ENCODE measurements around the gene IQSEC2. TPM values are rescaled to one million over a fixed set of nuclear protein-coding genes. Genes with fewer than 3 reads are reported as not detected.
A peak's percentile ranks its signal among the peaks of the same experiment; 100 is the strongest.

IQSEC2 gene
- polyA plus RNA-seq (2013, experiment 1 of 2) = 18.7 TPM
- polyA plus RNA-seq (2013, experiment 2 of 2) = 19.1 TPM

DNA sequence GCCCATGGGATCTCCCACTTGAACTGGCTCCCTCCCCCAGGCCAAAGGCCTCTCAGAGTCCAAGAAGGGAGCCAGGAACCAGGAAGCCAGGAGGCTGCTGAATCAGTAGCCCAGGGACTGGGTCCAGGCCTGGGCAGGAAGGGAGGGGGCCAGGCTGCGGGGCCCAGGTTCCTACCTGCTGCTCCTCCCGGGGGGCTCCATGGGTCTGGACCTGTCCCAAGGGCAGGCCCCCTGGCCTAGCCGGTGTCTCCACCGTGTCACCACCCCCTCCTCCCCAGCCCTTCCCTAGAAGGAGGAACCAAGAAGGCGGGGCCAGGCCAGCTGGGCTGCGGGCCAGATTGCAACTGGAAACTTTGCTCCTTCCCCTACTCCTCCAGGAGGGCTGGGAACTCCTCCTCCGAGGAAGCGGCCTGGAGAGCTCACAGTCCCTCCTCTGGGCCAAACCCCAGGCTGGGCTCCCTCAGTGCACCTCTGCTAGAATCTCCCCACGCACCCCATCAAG, at the start of gene IQSEC2:
TSS of gene IQSEC2 (minus strand) at position 264 of the 502 bp plus-strand sequence.
- no peaks in the 10 kb centered on the region for H3K4me1 ChIP-seq (ENCODE audit: control insufficient read depth, low read depth, low read length)
- no peak within 1 kb of the TSS for H3K23ac ChIP-seq (ENCODE audit: low read length)
- H2BK15ac ChIP-seq (replicated peaks; ENCODE audit: low read depth) = no peak within 1 kb of the TSS
- no peak within 1 kb of the TSS for H4K5ac ChIP-seq (ENCODE audit: low read length)
- no peak within 1 kb of the TSS for H2AK5ac ChIP-seq (ENCODE audit: low read length)
- peak within 1 kb of the TSS; percentile 80 for H3K56ac ChIP-seq (ENCODE audit: low read length)
- no peaks in the 10 kb centered on the region for H3K27me3 ChIP-seq (ENCODE audit: insufficient read depth, low read length, poor library complexity)
- H2BK5ac ChIP-seq (ENCODE audit: low read length) = no peak within 1 kb of the TSS
- no peak within 1 kb of the TSS for H2BK120ac ChIP-seq (ENCODE audit: low read depth, low read length)
- H3K4ac ChIP-seq (ENCODE audit: low read depth, low read length) = peak within 1 kb of the TSS; percentile 93
- H3K9ac ChIP-seq (ENCODE audit: low read length) = peak within 1 kb of the TSS; percentile 48
- peak; percentile 80 for DNase-seq
- no peaks in the 10 kb centered on the region for H3K36me3 ChIP-seq (ENCODE audit: control insufficient read depth, insufficient read depth, low read length)
- no peak within 1 kb of the TSS for H4K8ac ChIP-seq (ENCODE audit: low read depth, low read length)
- no peak within 1 kb of the TSS for H3K4me2 ChIP-seq (ENCODE audit: low read length)
- H3K18ac ChIP-seq (ENCODE audit: low read length) = peak within 1 kb of the TSS; percentile 88
- no peaks in the 10 kb centered on the region for H3K79me1 ChIP-seq (ENCODE audit: low read length)
- no CpG with 5 or more reads among the region's 9 CpGs for WGBS (ENCODE audit: extremely low coverage, insufficient coverage, low lambda C conversion rate)
- H3K79me2 ChIP-seq (ENCODE audit: control insufficient read depth, insufficient read depth, low read length) = no peaks in the 10 kb centered on the region
- no peak within 1 kb of the TSS for H3K4me3 ChIP-seq (ENCODE audit: low read length)
- H3K27ac ChIP-seq (ENCODE audit: low read depth, low read length) = peak within 1 kb of the TSS; percentile 33

DNA sequence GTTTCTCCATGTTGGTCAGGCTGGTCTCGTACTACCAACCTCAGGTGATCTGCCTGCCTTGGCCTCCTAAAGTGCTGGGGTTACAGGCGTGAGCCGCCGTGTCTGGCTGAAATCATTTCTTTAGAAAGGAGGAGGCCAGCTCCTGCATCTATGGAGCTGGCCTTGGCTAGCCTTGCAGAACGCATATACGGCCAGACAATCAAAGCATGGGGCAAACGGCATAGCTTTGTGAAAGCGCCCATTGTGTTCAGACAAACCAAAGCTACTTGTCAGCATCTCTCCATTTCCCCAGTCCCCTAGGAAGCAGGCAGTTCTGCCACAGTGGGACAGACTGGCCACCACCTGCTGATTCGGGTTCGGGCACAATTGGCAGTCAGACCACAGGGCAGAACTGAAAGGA, 48.9 kb upstream of the IQSEC2 start:
- WGBS (ENCODE audit: extremely low coverage, insufficient coverage, low lambda C conversion rate) = no CpG with 5 or more reads among the region's 10 CpGs
- DNase-seq = no peak
- Histone ChIP-seq H3K79me2 (ENCODE audit: control insufficient read depth, insufficient read depth, low read length) (no peaks in the 10 kb centered on the region), H3K4ac (ENCODE audit: low read depth, low read length) (no peak overlapping the region), H3K27me3 (ENCODE audit: insufficient read depth, low read length, poor library complexity) (no peaks in the 10 kb centered on the region), H3K4me1 (ENCODE audit: control insufficient read depth, low read depth, low read length) (no peaks in the 10 kb centered on the region), H3K79me1 (ENCODE audit: low read length) (no peaks in the 10 kb centered on the region), H2BK5ac (ENCODE audit: low read length) (no peak overlapping the region), H4K5ac (ENCODE audit: low read length) (no peak overlapping the region), H2BK120ac (ENCODE audit: low read depth, low read length) (no peak overlapping the region), H3K4me2 (ENCODE audit: low read length) (no peak overlapping the region), H3K56ac (ENCODE audit: low read length) (no peak overlapping the region), H3K36me3 (ENCODE audit: control insufficient read depth, insufficient read depth, low read length) (no peaks in the 10 kb centered on the region), H3K27ac (ENCODE audit: low read depth, low read length) (no peak overlapping the region), H3K18ac (ENCODE audit: low read length) (no peak overlapping the region), H3K4me3 (ENCODE audit: low read length) (no peak overlapping the region), H4K8ac (ENCODE audit: low read depth, low read length) (no peak overlapping the region), H2AK5ac (ENCODE audit: low read length) (no peak overlapping the region), H2BK15ac (replicated peaks; ENCODE audit: low read depth) (no peak overlapping the region), H3K23ac (ENCODE audit: low read length) (no peak overlapping the region), H3K9ac (ENCODE audit: low read length) (no peak overlapping the region)

DNA sequence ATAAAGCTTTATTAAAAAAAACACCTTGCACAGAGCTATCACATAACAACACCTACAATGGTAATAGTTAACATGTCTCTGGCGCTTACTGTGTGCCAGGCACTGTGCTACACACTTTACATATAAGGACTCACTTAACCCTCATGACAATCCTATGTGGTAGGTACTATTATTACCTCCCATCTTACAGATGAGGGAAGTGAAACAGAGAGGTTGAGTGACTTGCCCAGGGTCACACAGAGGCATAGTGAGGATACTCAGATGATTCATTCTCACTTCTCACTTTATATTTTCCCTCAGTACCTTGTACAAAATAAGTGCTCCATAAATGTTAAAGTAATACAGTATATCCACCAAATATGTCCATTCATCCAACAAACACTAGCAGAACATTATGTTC, 43.4 kb upstream of the IQSEC2 start:
- H2BK5ac ChIP-seq (ENCODE audit: low read length) = no peak overlapping the region
- H2AK5ac ChIP-seq (ENCODE audit: low read length) = no peak overlapping the region
- no peak overlapping the region for H3K4me3 ChIP-seq (ENCODE audit: low read length)
- H3K4me2 ChIP-seq (ENCODE audit: low read length) = no peak overlapping the region
- H3K36me3 ChIP-seq (ENCODE audit: control insufficient read depth, insufficient read depth, low read length) = no peaks in the 10 kb centered on the region
- H3K27ac ChIP-seq (ENCODE audit: low read depth, low read length) = no peak overlapping the region
- H2BK15ac ChIP-seq (replicated peaks; ENCODE audit: low read depth) = no peak overlapping the region
- H3K56ac ChIP-seq (ENCODE audit: low read length) = no peak overlapping the region
- DNase-seq = no peak
- H3K79me2 ChIP-seq (ENCODE audit: control insufficient read depth, insufficient read depth, low read length) = peaks cover 2% of the 10 kb centered on the region
- no peak overlapping the region for H3K9ac ChIP-seq (ENCODE audit: low read length)
- WGBS (ENCODE audit: extremely low coverage, insufficient coverage, low lambda C conversion rate) = no CpG with 5 or more reads among the region's 1 CpG
- no peak overlapping the region for H2BK120ac ChIP-seq (ENCODE audit: low read depth, low read length)
- no peak overlapping the region for H4K8ac ChIP-seq (ENCODE audit: low read depth, low read length)
- H4K5ac ChIP-seq (ENCODE audit: low read length) = no peak overlapping the region
- no peak overlapping the region for H3K4ac ChIP-seq (ENCODE audit: low read depth, low read length)
- no peaks in the 10 kb centered on the region for H3K79me1 ChIP-seq (ENCODE audit: low read length)
- H3K23ac ChIP-seq (ENCODE audit: low read length) = no peak overlapping the region
- no peaks in the 10 kb centered on the region for H3K27me3 ChIP-seq (ENCODE audit: insufficient read depth, low read length, poor library complexity)
- no peaks in the 10 kb centered on the region for H3K4me1 ChIP-seq (ENCODE audit: control insufficient read depth, low read depth, low read length)
- no peak overlapping the region for H3K18ac ChIP-seq (ENCODE audit: low read length)

DNA sequence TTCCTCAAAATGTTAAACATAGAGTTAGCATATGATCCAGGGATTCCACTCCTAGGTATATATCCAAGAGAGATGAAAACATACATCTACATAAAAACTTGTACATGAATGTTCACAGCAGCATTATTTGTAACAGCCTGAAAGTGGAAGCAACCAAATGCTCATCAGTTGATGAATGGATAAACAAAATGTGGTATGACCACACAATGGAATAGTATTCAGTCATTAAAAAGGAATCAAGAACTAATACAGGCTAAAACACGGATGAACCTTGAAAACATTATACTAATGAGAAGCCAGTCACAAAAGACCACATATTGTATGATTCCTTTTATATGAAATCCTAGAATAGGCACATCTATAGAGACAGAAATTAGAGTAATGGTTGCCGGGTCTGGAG, 42.7 kb upstream of the IQSEC2 start:
- H3K27ac ChIP-seq (ENCODE audit: low read depth, low read length) = no peak overlapping the region
- no peak overlapping the region for H3K56ac ChIP-seq (ENCODE audit: low read length)
- peaks cover 7% of the 10 kb centered on the region for H3K79me2 ChIP-seq (ENCODE audit: control insufficient read depth, insufficient read depth, low read length)
- no peak overlapping the region for H3K4me2 ChIP-seq (ENCODE audit: low read length)
- no peak overlapping the region for H3K23ac ChIP-seq (ENCODE audit: low read length)
- H3K79me1 ChIP-seq (ENCODE audit: low read length) = no peaks in the 10 kb centered on the region
- no peaks in the 10 kb centered on the region for H3K27me3 ChIP-seq (ENCODE audit: insufficient read depth, low read length, poor library complexity)
- peaks cover 2% of the 10 kb centered on the region for H3K4me1 ChIP-seq (ENCODE audit: control insufficient read depth, low read depth, low read length)
- H3K4ac ChIP-seq (ENCODE audit: low read depth, low read length) = no peak overlapping the region
- no peak overlapping the region for H2BK5ac ChIP-seq (ENCODE audit: low read length)
- no peak overlapping the region for H3K9ac ChIP-seq (ENCODE audit: low read length)
- H3K36me3 ChIP-seq (ENCODE audit: control insufficient read depth, insufficient read depth, low read length) = no peaks in the 10 kb centered on the region
- H2BK120ac ChIP-seq (ENCODE audit: low read depth, low read length) = no peak overlapping the region
- no peak for DNase-seq
- H4K8ac ChIP-seq (ENCODE audit: low read depth, low read length) = no peak overlapping the region
- no peak overlapping the region for H2AK5ac ChIP-seq (ENCODE audit: low read length)
- H3K18ac ChIP-seq (ENCODE audit: low read length) = no peak overlapping the region
- H4K5ac ChIP-seq (ENCODE audit: low read length) = no peak overlapping the region
- H3K4me3 ChIP-seq (ENCODE audit: low read length) = no peak overlapping the region
- no peak overlapping the region for H2BK15ac ChIP-seq (replicated peaks; ENCODE audit: low read depth)
- no CpG with 5 or more reads among the region's 2 CpGs for WGBS (ENCODE audit: extremely low coverage, insufficient coverage, low lambda C conversion rate)

DNA sequence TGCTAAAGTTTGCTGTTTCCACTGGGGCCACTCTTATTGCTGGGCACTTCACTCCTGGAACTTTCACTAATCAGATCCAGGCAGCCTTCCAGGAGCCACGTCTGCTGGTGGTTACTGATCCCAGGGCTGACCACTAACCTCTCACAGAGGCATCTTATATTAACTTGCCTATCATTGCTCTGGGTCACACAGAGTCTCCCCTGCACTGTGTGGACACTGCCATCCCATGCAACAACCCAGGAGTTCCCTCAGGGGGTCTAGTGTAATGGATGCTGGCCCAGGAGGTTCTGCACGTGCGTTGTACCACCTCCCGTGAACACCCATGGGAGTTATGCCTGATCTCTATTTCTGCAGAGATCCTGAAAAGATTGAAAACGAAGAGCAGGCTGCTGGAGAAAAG, 41.8 kb upstream of the IQSEC2 start:
- no peak overlapping the region for H2AK5ac ChIP-seq (ENCODE audit: low read length)
- no peak overlapping the region for H3K27ac ChIP-seq (ENCODE audit: low read depth, low read length)
- H3K18ac ChIP-seq (ENCODE audit: low read length) = no peak overlapping the region
- no peak overlapping the region for H4K8ac ChIP-seq (ENCODE audit: low read depth, low read length)
- no peak overlapping the region for H3K4ac ChIP-seq (ENCODE audit: low read depth, low read length)
- H3K4me3 ChIP-seq (ENCODE audit: low read length) = no peak overlapping the region
- no peak overlapping the region for H2BK5ac ChIP-seq (ENCODE audit: low read length)
- H3K56ac ChIP-seq (ENCODE audit: low read length) = no peak overlapping the region
- H3K36me3 ChIP-seq (ENCODE audit: control insufficient read depth, insufficient read depth, low read length) = no peaks in the 10 kb centered on the region
- H3K27me3 ChIP-seq (ENCODE audit: insufficient read depth, low read length, poor library complexity) = no peaks in the 10 kb centered on the region
- no peak overlapping the region for H4K5ac ChIP-seq (ENCODE audit: low read length)
- no peak for DNase-seq
- no peak overlapping the region for H3K23ac ChIP-seq (ENCODE audit: low read length)
- H3K79me2 ChIP-seq (ENCODE audit: control insufficient read depth, insufficient read depth, low read length) = peaks cover 16% of the 10 kb centered on the region
- peaks cover 2% of the 10 kb centered on the region for H3K4me1 ChIP-seq (ENCODE audit: control insufficient read depth, low read depth, low read length)
- WGBS (ENCODE audit: extremely low coverage, insufficient coverage, low lambda C conversion rate) = no CpG with 5 or more reads among the region's 5 CpGs
- no peak overlapping the region for H3K9ac ChIP-seq (ENCODE audit: low read length)
- no peak overlapping the region for H2BK120ac ChIP-seq (ENCODE audit: low read depth, low read length)
- H2BK15ac ChIP-seq (replicated peaks; ENCODE audit: low read depth) = no peak overlapping the region
- no peak overlapping the region for H3K4me2 ChIP-seq (ENCODE audit: low read length)
- H3K79me1 ChIP-seq (ENCODE audit: low read length) = no peaks in the 10 kb centered on the region

DNA sequence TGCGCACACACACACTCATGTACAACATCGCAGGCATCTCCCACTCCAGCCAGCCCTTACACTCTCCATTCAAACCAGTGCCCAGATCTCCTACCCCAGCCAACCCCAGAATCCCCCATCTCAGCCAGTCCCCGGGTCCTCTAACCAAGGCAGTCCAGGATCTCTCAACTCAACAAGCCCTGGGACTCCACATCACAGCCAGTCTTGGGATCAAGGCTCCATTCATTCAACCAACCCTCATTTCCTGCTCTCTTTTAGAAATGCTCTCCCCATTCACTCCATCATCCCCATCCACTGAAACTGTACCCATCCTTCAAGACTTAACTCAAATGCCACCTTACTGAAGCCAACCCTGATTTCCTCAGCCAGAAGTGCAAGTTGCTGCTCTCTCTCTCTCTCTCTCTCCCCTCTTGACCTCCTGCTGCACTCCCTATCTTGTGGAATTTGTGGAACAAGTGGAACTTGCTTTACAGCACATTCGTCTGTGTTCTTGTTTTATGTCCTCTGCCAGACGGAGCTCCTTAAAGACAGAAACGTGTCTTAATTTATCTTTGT, 40.6 kb upstream of the IQSEC2 start:
- Histone ChIP-seq H3K27me3 (ENCODE audit: insufficient read depth, low read length, poor library complexity) (no peaks in the 10 kb centered on the region), H3K4me3 (ENCODE audit: low read length) (no peak overlapping the region)

More for the DNA sequence above, 40.6 kb upstream of the IQSEC2 start:
- no peak overlapping the region for H3K23ac ChIP-seq (ENCODE audit: low read length)
- H2BK5ac ChIP-seq (ENCODE audit: low read length) = no peak overlapping the region
- no peak overlapping the region for H4K5ac ChIP-seq (ENCODE audit: low read length)
- H3K79me2 ChIP-seq (ENCODE audit: control insufficient read depth, insufficient read depth, low read length) = peaks cover 25% of the 10 kb centered on the region
- H3K18ac ChIP-seq (ENCODE audit: low read length) = no peak overlapping the region
- no peaks in the 10 kb centered on the region for H3K36me3 ChIP-seq (ENCODE audit: control insufficient read depth, insufficient read depth, low read length)
- H3K4me1 ChIP-seq (ENCODE audit: control insufficient read depth, low read depth, low read length) = peaks cover 4% of the 10 kb centered on the region
- peak overlapping the region; percentile 25 for H3K56ac ChIP-seq (ENCODE audit: low read length)
- H4K8ac ChIP-seq (ENCODE audit: low read depth, low read length) = no peak overlapping the region
- no peak overlapping the region for H2BK15ac ChIP-seq (replicated peaks; ENCODE audit: low read depth)
- no peaks in the 10 kb centered on the region for H3K79me1 ChIP-seq (ENCODE audit: low read length)
- H3K4ac ChIP-seq (ENCODE audit: low read depth, low read length) = no peak overlapping the region
- no peak overlapping the region for H3K27ac ChIP-seq (ENCODE audit: low read depth, low read length)
- no peak for DNase-seq
- H3K9ac ChIP-seq (ENCODE audit: low read length) = no peak overlapping the region
- no peak overlapping the region for H2AK5ac ChIP-seq (ENCODE audit: low read length)
- no peak overlapping the region for H3K4me2 ChIP-seq (ENCODE audit: low read length)
- WGBS (ENCODE audit: extremely low coverage, insufficient coverage, low lambda C conversion rate) = no CpG with 5 or more reads among the region's 6 CpGs
- no peak overlapping the region for H2BK120ac ChIP-seq (ENCODE audit: low read depth, low read length)
